HepG2 (cell line): ENCODE results near the gene STIM1. TPM values are rescaled to one million over a fixed set of nuclear protein-coding genes. Genes with fewer than 3 reads are reported as not detected.
A peak's percentile ranks its signal among the peaks of the same experiment; 100 is the strongest.

ENCODE experiments used
- ARID2 ChIP-seq: sonication (generic); formaldehyde crosslinking; IDR thresholded peaks from 2 replicates; pipeline ENCODE4 v1.8.1; 2022; ENCODE audit warnings: mild to moderate bottlenecking, missing genetic modification reagents, borderline replicate concordance
- CREB1 ChIP-seq, 2 experiments: fragments of 450-650 bp in 1 of 2; IDR thresholded peaks; 2 replicates each; pipeline ENCODE4 v1.6.1; 2016 to 2017; ENCODE audit warnings: control low read depth in 1 of 2, mild to moderate bottlenecking in 1 of 2, missing compliant biosample characterization in 1 of 2, missing genetic modification characterization in 1 of 2
- NCOR1 ChIP-seq: fragments of 200-600 bp; sonication (generic); IDR thresholded peaks from 2 replicates; pipeline ENCODE4 v1.7.0; 2017; ENCODE audit warnings: antibody characterized with exemption, low read length, borderline replicate concordance
- PAF1 ChIP-seq: IDR thresholded peaks from 2 replicates; pipeline ENCODE4 v1.6.1; 2016; ENCODE audit warnings: missing genetic modification reagents, missing compliant biosample characterization
- PCBP2 ChIP-seq: fragments of 200-400 bp; formaldehyde crosslinking; optimal IDR thresholded peaks from 2 replicates; pipeline ENCODE3; 2018; ENCODE audit warnings: low read length, low read depth; ENCODE audit not compliant: poor library complexity, severe bottlenecking
- PHF21A ChIP-seq: sonication (generic); formaldehyde crosslinking; IDR thresholded peaks from 2 replicates; pipeline ENCODE4 v1.5.0; 2020; ENCODE audit warnings: mild to moderate bottlenecking, missing genetic modification reagents
- PITX1 ChIP-seq: sonication (generic); formaldehyde crosslinking; IDR thresholded peaks from 2 replicates; pipeline ENCODE4 v1.5.1; 2020; ENCODE audit warnings: mild to moderate bottlenecking, missing genetic modification reagents
- ZMYM3 ChIP-seq: sonication (generic); formaldehyde crosslinking; IDR thresholded peaks from 2 replicates; pipeline ENCODE4 v1.5.1; 2020; ENCODE audit warnings: mild to moderate bottlenecking, missing genetic modification reagents
- ZNF501 ChIP-seq: sonication (generic); formaldehyde crosslinking; IDR thresholded peaks from 2 replicates; pipeline ENCODE4 v1.5.1; 2020; ENCODE audit warnings: mild to moderate bottlenecking, moderate library complexity, missing genetic modification reagents
- ZNF850 ChIP-seq: sonication (generic); formaldehyde crosslinking; conservative IDR thresholded peaks from 2 replicates; pipeline ENCODE4 v1.9.0; 2021; ENCODE audit warnings: mild to moderate bottlenecking, missing genetic modification reagents
- polyA plus RNA-seq, 8 experiments: library from polyadenylated mRNA; depleted of rRNA in 3 of 8; stranded (reverse) in 7 of 8; unstranded in 1 of 8; fragments of >200 nt; fragmentation: Illumina TruSeq in 4 of 8; extraction: Trizol in 4 of 8; gene quantifications; 2 replicates each; pipeline versions ENCODE4 v1.2.1 to v1.2.3, GENCODE V29; 2011 to 2016; ENCODE audit warnings: low read depth in 4 of 8, missing spikeins in 1 of 8, mixed read lengths in 1 of 8; ENCODE audit not compliant: insufficient read depth in 1 of 8
- total RNA-seq, 5 experiments: library from RNA; depleted of rRNA; stranded (reverse); fragments of >200 nt; fragmentation: Illumina TruSeq; extraction: Trizol; gene quantifications; 2 replicates each; pipeline ENCODE4 v1.2.3, GENCODE V29; 2016; ENCODE audit warnings: low read depth in 1 of 5
- TF ChIP-seq, protein P1 (sequence below): sonication (generic); formaldehyde crosslinking; IDR thresholded peaks from 2 replicates; pipeline ENCODE4 v1.5.1; 2020; ENCODE audit warnings: mild to moderate bottlenecking, missing genetic modification reagents, borderline replicate concordance
- TF ChIP-seq, protein P2 (sequence below): sonication (generic); formaldehyde crosslinking; IDR thresholded peaks from 2 replicates; pipeline ENCODE4 v1.4.0; 2020; ENCODE audit warnings: missing genetic modification reagents, borderline replicate concordance
- TF ChIP-seq, protein P3 (sequence below): sonication (generic); formaldehyde crosslinking; IDR thresholded peaks from 2 replicates; pipeline ENCODE4 v1.5.0; 2020; ENCODE audit warnings: mild to moderate bottlenecking, missing genetic modification reagents, borderline replicate concordance
- TF ChIP-seq, protein P4 (sequence below): IDR thresholded peaks from 2 replicates; pipeline ENCODE4 v1.6.1; 2016; ENCODE audit warnings: missing compliant biosample characterization, missing genetic modification reagents, borderline replicate concordance

STIM1 gene
- total and polyA plus RNA-seq, 2 of the 13 experiments (the other 11 are each of a cell fraction or from before 2014, with no cell fraction given): 19.2 to 28.5 TPM

DNA sequence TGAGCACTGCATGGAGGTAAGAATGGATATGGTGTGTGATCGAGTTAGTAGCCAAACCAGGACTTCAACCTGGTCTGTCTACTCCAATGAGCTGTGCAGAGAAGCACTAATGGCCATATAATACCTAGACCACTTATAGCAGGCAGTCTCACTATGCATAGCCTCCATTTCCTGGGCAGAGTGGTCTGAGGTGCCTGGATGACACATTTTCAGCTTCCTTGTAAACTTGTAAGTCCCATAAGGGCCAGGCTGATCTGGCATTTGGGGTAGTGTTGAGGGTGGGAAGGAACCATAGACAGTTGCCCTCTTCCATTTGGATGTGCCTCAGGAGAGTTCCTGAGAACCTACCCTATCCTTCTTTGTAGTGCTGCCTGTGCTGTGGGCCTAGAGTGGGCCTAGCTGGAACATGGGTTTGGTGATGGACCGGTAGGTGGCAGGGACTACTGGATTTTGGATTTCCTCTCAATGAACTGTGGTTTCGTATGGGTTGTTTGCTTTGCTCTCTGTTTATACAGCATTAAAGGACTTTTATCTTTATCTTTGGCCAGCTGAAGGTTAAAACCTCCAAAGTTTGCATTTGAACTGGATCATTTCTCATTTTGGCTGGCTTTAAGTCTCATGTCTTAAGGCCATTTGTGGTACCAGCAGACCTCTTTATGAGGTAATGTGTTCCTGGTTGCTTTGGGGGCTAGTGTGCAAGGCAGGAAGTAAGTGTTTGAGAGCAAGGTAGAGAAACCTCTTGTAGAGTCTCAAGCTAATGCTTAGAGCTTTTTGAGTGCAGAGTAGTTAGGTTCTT lies 86.9 kb downstream of the STIM1 start (continued):
- TF ChIP-seq, protein P1, sequence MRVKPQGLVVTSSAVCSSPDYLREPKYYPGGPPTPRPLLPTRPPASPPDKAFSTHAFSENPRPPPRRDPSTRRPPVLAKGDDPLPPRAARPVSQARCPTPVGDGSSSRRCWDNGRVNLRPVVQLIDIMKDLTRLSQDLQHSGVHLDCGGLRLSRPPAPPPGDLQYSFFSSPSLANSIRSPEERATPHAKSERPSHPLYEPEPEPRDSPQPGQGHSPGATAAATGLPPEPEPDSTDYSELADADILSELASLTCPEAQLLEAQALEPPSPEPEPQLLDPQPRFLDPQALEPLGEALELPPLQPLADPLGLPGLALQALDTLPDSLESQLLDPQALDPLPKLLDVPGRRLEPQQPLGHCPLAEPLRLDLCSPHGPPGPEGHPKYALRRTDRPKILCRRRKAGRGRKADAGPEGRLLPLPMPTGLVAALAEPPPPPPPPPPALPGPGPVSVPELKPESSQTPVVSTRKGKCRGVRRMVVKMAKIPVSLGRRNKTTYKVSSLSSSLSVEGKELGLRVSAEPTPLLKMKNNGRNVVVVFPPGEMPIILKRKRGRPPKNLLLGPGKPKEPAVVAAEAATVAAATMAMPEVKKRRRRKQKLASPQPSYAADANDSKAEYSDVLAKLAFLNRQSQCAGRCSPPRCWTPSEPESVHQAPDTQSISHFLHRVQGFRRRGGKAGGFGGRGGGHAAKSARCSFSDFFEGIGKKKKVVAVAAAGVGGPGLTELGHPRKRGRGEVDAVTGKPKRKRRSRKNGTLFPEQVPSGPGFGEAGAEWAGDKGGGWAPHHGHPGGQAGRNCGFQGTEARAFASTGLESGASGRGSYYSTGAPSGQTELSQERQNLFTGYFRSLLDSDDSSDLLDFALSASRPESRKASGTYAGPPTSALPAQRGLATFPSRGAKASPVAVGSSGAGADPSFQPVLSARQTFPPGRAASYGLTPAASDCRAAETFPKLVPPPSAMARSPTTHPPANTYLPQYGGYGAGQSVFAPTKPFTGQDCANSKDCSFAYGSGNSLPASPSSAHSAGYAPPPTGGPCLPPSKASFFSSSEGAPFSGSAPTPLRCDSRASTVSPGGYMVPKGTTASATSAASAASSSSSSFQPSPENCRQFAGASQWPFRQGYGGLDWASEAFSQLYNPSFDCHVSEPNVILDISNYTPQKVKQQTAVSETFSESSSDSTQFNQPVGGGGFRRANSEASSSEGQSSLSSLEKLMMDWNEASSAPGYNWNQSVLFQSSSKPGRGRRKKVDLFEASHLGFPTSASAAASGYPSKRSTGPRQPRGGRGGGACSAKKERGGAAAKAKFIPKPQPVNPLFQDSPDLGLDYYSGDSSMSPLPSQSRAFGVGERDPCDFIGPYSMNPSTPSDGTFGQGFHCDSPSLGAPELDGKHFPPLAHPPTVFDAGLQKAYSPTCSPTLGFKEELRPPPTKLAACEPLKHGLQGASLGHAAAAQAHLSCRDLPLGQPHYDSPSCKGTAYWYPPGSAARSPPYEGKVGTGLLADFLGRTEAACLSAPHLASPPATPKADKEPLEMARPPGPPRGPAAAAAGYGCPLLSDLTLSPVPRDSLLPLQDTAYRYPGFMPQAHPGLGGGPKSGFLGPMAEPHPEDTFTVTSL (CRISPR knock-in tag): peak; percentile 81; the same call in 1 of the 2 replicates
- TF ChIP-seq PCBP2: no peak
- no peak for TF ChIP-seq CREB1 (IDR thresholded peaks at IDR 0.05)
- TF ChIP-seq CREB1 (CRISPR knock-in tag; IDR thresholded peaks at IDR 0.05): peak; percentile 12; the same call in 1 of the 2 replicates
- TF ChIP-seq ARID2 (CRISPR knock-in tag): 0 out of 2 replicates have a peak, but pooled peaks have one; percentile 16
- TF ChIP-seq, protein P2, sequence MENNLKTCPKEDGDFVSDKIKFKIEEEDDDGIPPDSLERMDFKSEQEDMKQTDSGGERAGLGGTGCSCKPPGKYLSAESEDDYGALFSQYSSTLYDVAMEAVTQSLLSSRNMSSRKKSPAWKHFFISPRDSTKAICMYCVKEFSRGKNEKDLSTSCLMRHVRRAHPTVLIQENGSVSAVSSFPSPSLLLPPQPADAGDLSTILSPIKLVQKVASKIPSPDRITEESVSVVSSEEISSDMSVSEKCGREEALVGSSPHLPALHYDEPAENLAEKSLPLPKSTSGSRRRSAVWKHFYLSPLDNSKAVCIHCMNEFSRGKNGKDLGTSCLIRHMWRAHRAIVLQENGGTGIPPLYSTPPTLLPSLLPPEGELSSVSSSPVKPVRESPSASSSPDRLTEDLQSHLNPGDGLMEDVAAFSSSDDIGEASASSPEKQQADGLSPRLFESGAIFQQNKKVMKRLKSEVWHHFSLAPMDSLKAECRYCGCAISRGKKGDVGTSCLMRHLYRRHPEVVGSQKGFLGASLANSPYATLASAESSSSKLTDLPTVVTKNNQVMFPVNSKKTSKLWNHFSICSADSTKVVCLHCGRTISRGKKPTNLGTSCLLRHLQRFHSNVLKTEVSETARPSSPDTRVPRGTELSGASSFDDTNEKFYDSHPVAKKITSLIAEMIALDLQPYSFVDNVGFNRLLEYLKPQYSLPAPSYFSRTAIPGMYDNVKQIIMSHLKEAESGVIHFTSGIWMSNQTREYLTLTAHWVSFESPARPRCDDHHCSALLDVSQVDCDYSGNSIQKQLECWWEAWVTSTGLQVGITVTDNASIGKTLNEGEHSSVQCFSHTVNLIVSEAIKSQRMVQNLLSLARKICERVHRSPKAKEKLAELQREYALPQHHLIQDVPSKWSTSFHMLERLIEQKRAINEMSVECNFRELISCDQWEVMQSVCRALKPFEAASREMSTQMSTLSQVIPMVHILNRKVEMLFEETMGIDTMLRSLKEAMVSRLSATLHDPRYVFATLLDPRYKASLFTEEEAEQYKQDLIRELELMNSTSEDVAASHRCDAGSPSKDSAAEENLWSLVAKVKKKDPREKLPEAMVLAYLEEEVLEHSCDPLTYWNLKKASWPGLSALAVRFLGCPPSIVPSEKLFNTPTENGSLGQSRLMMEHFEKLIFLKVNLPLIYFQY (CRISPR knock-in tag): peak; percentile 85
- TF ChIP-seq, protein P3, sequence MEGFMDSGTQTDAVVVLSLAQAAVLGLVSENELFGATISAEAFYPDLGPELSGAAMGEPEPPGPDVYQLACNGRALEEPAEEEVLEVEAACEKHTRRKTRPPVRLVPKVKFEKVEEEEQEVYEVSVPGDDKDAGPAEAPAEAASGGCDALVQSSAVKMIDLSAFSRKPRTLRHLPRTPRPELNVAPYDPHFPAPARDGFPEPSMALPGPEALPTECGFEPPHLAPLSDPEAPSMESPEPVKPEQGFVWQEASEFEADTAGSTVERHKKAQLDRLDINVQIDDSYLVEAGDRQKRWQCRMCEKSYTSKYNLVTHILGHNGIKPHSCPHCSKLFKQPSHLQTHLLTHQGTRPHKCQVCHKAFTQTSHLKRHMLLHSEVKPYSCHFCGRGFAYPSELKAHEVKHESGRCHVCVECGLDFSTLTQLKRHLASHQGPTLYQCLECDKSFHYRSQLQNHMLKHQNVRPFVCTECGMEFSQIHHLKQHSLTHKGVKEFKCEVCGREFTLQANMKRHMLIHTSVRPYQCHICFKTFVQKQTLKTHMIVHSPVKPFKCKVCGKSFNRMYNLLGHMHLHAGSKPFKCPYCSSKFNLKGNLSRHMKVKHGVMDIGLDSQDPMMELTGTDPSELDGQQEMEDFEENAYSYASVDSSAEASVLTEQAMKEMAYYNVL (CRISPR knock-in tag): peak; percentile 46; the same call in 1 of the 2 replicates
- no peak for TF ChIP-seq PAF1 (CRISPR knock-in tag)
- peak; percentile 43; the same call in 1 of the 2 replicates for TF ChIP-seq ZMYM3 (CRISPR knock-in tag)
- 0 out of 2 replicates have a peak, but pooled peaks have one; percentile 52 for TF ChIP-seq NCOR1
- peak; percentile 73; the same call in 1 of the 2 replicates for TF ChIP-seq PHF21A (CRISPR knock-in tag)
- peak; percentile 35; the same call in 1 of the 2 replicates for TF ChIP-seq ZNF501 (CRISPR knock-in tag)
- peak; percentile 87 for TF ChIP-seq PITX1
- no peak for TF ChIP-seq ZNF850 (CRISPR knock-in tag)
- TF ChIP-seq, protein P4, sequence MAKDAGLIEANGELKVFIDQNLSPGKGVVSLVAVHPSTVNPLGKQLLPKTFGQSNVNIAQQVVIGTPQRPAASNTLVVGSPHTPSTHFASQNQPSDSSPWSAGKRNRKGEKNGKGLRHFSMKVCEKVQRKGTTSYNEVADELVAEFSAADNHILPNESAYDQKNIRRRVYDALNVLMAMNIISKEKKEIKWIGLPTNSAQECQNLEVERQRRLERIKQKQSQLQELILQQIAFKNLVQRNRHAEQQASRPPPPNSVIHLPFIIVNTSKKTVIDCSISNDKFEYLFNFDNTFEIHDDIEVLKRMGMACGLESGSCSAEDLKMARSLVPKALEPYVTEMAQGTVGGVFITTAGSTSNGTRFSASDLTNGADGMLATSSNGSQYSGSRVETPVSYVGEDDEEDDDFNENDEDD (CRISPR knock-in tag): no peak
